SK-N-SH (cell line): ENCODE results near the gene ARGLU1. TPM values are rescaled to one million over a fixed set of nuclear protein-coding genes. Genes with fewer than 3 reads are reported as not detected.

ENCODE experiments used
- CTCF ChIA-PET: fragments of 300-600, 350-600 bp; formaldehyde crosslinking; extraction: SDS; loops from one replicate; lab custom pipeline; 2021; lab: Yijun Ruan, JAX
- POLR2A ChIA-PET: fragments of 350-600 bp; sonication (Branson Sonifier 250); formaldehyde crosslinking; extraction: SDS; loops from one replicate; lab custom pipeline; 2020; ENCODE audit warnings: antibody characterized with exemption, inconsistent platforms; lab: Yijun Ruan, JAX
- DNase-seq: peaks from one replicate; pipeline ENCODE4 v3.0.0; 2012
- H2AFZ ChIP-seq: fragments of 200-600 bp; sonication (generic); 2 replicates; pipeline ENCODE4 v1.8.1; 2016; ENCODE audit warnings: antibody characterized with exemption, mild to moderate bottlenecking, low read depth
- H3F3A ChIP-seq: fragments of 200-600 bp; sonication (generic); replicated peaks from 2 replicates; pipeline ENCODE3; 2016; ENCODE audit warnings: antibody characterized with exemption, mild to moderate bottlenecking; ENCODE audit not compliant: insufficient read depth
- H3K27ac ChIP-seq, 2 experiments: fragments of 200-500 bp in 1 of 2; fragments of 200-600 bp in 1 of 2; sonication (Bioruptor generic) in 1 of 2; sonication (generic), shearing (Covaris generic) in 1 of 2; 2 replicates each; pipeline versions ENCODE4 v1.5.1 to v1.6.1; 2014 to 2016; ENCODE audit warnings: low read depth in 2 of 2, inconsistent platforms in 1 of 2, low read length in 1 of 2, mild to moderate bottlenecking in 1 of 2, mixed read lengths in 1 of 2
- H3K27me3 ChIP-seq: fragments of 200-600 bp; sonication (generic), shearing (Covaris generic); 2 replicates; pipeline ENCODE4 v1.6.1; 2016; ENCODE audit warnings: mixed run types; ENCODE audit not compliant: insufficient read depth
- H3K36me3 ChIP-seq, 2 experiments: fragments of 200-500 bp in 1 of 2; fragments of 200-600 bp in 1 of 2; sonication (Bioruptor generic) in 1 of 2; sonication (generic) in 1 of 2; replicated peaks in 1 of 2; 2 replicates each; pipeline versions ENCODE3 to v1.5.1; 2014 to 2016; ENCODE audit warnings: low read length in 1 of 2, mild to moderate bottlenecking in 1 of 2; ENCODE audit not compliant: insufficient read depth in 2 of 2, control insufficient read depth in 1 of 2
- H3K4me1 ChIP-seq, 2 experiments: fragments of 200-500 bp in 1 of 2; fragments of 200-600 bp in 1 of 2; sonication (Bioruptor generic) in 1 of 2; sonication (generic), shearing (Covaris generic) in 1 of 2; 2 replicates each; pipeline versions ENCODE4 v1.5.1 to v1.6.1; 2014 to 2016; ENCODE audit warnings: low read depth in 1 of 2, low read length in 1 of 2, mixed run types in 1 of 2; ENCODE audit not compliant: insufficient read depth in 2 of 2, control insufficient read depth in 1 of 2
- H3K4me2 ChIP-seq: fragments of 200-600 bp; sonication (generic), shearing (Covaris generic); 2 replicates; pipeline ENCODE4 v1.6.1; 2017; ENCODE audit warnings: mixed run types
- H3K4me3 ChIP-seq, 2 experiments: fragments of 200-500 bp in 1 of 2; fragments of 200-600 bp in 1 of 2; sonication (Bioruptor generic) in 1 of 2; sonication (generic), shearing (Covaris generic) in 1 of 2; 2 replicates each; pipeline versions ENCODE4 v1.5.1 to v1.8.1; 2014 to 2016; ENCODE audit warnings: low read depth in 2 of 2, inconsistent platforms in 1 of 2, low read length in 1 of 2, mild to moderate bottlenecking in 1 of 2, mixed read lengths in 1 of 2, moderate library complexity in 1 of 2
- H3K79me2 ChIP-seq: fragments of 200-600 bp; sonication (generic); 2 replicates; pipeline ENCODE4 v1.8.1; 2017; ENCODE audit warnings: mild to moderate bottlenecking; ENCODE audit not compliant: insufficient read depth
- H3K9ac ChIP-seq: fragments of 200-600 bp; sonication (generic); 2 replicates; pipeline ENCODE4 v1.6.1; 2017; ENCODE audit warnings: mixed run types
- H3K9me2 ChIP-seq: fragments of 200-600 bp; sonication (generic); 2 replicates; pipeline ENCODE4 v1.6.1; 2017; ENCODE audit warnings: mixed run types
- H3K9me3 ChIP-seq: fragments of 200-600 bp; sonication (generic); 2 replicates; pipeline ENCODE4 v1.6.1; 2017; ENCODE audit warnings: mixed run types, mild to moderate bottlenecking, moderate library complexity
- H4K20me1 ChIP-seq: fragments of 200-600 bp; sonication (generic); 2 replicates; pipeline ENCODE4 v1.6.1; 2017; ENCODE audit warnings: mild to moderate bottlenecking, mixed run types; ENCODE audit not compliant: insufficient read depth
- CHD2 ChIP-seq: fragments of 150-350 bp; IDR thresholded peaks from 2 replicates; pipeline ENCODE4 v1.6.1; 2018; ENCODE audit warnings: low read length; ENCODE audit not compliant: partially characterized antibody
- CTCF ChIP-seq: fragments of 200-600 bp; sonication (generic); IDR thresholded peaks from 2 replicates; pipeline ENCODE4 v1.6.1; 2017; ENCODE audit warnings: antibody characterized with exemption, mild to moderate bottlenecking, moderate library complexity
- EZH2phosphoT487 ChIP-seq: fragments of 200-600 bp; sonication (generic); IDR thresholded peaks from 2 replicates; pipeline ENCODE4 v1.6.1; 2017; ENCODE audit warnings: low read depth, mixed run types, mild to moderate bottlenecking, antibody characterized with exemption, moderate library complexity, borderline replicate concordance
- FOSL2 ChIP-seq: IDR thresholded peaks from 2 replicates; pipeline ENCODE4 v1.4.0; 2012; ENCODE audit warnings: low read depth, mild to moderate bottlenecking, moderate library complexity, borderline replicate concordance
- FOXJ3 ChIP-seq: sonication (generic); formaldehyde crosslinking; IDR thresholded peaks from 2 replicates; pipeline ENCODE4 v1.5.1; 2020; ENCODE audit warnings: mild to moderate bottlenecking, missing genetic modification reagents
- FOXM1 ChIP-seq: IDR thresholded peaks from 2 replicates; pipeline ENCODE4 v1.4.0; 2012; ENCODE audit warnings: low read depth, mild to moderate bottlenecking
- GABPA ChIP-seq: IDR thresholded peaks from 2 replicates; pipeline ENCODE4 v1.4.0; 2012; ENCODE audit warnings: low read depth, mild to moderate bottlenecking
- GATA2 ChIP-seq: sonication (generic); formaldehyde crosslinking; IDR thresholded peaks from 2 replicates; pipeline ENCODE4 v1.5.0; 2020; ENCODE audit warnings: mild to moderate bottlenecking, missing genetic modification reagents
- JUND ChIP-seq: IDR thresholded peaks from 2 replicates; pipeline ENCODE4 v1.4.0; 2012
- MEF2A ChIP-seq: IDR thresholded peaks from 2 replicates; pipeline ENCODE4 v1.4.0; 2012; ENCODE audit warnings: low read depth, borderline replicate concordance
- POLR2AphosphoS5 ChIP-seq: IDR thresholded peaks from 2 replicates; pipeline ENCODE4 v1.6.1; 2012; ENCODE audit warnings: low read depth, low read length
- RCOR1 ChIP-seq: fragments of 150-350 bp; IDR thresholded peaks from 2 replicates; pipeline ENCODE4 v1.6.1; 2017; ENCODE audit warnings: antibody characterized with exemption, low read length
- RXRA ChIP-seq: IDR thresholded peaks from 2 replicates; pipeline ENCODE4 v1.4.0; 2012; ENCODE audit warnings: low read depth, mild to moderate bottlenecking, borderline replicate concordance
- SMC3 ChIP-seq: IDR thresholded peaks from 2 replicates; pipeline ENCODE4 v1.6.1; 2012; ENCODE audit warnings: low read depth, low read length, improper control_type of control experiment
- TAF1 ChIP-seq: IDR thresholded peaks from 2 replicates; pipeline ENCODE4 v1.6.1; 2012; ENCODE audit warnings: low read depth, mild to moderate bottlenecking, low read length, moderate library complexity, borderline replicate concordance
- TCF12 ChIP-seq: IDR thresholded peaks from 2 replicates; pipeline ENCODE4 v1.4.0; 2012
- TEAD4 ChIP-seq: IDR thresholded peaks from 2 replicates; pipeline ENCODE4 v1.4.0; 2012; ENCODE audit warnings: mild to moderate bottlenecking, borderline replicate concordance; ENCODE audit not compliant: insufficient read depth
- polyA plus RNA-seq, 3 experiments: library from polyadenylated mRNA; depleted of rRNA; stranded (reverse); fragments of >200 nt; gene quantifications; 2 replicates each; pipeline ENCODE4 v1.2.3, GENCODE V29; 2012
- TF ChIP-seq, protein P1 (sequence below): fragments of 150-350 bp; IDR thresholded peaks from 2 replicates; pipeline ENCODE4 v1.6.1; 2017; ENCODE audit warnings: antibody characterized with exemption, low read length, low read depth, borderline replicate concordance
- TF ChIP-seq, protein P2 (sequence below): IDR thresholded peaks from 2 replicates; pipeline ENCODE4 v1.4.0; 2012; ENCODE audit warnings: low read depth, borderline replicate concordance
- TF ChIP-seq, protein P3 (sequence below): IDR thresholded peaks from 2 replicates; pipeline ENCODE4 v1.4.0; 2012; ENCODE audit warnings: low read depth, borderline replicate concordance
- TF ChIP-seq, protein P4 (sequence below): fragments of 150-350 bp; IDR thresholded peaks from 2 replicates; pipeline ENCODE4 v1.6.1; 2016; ENCODE audit warnings: mild to moderate bottlenecking, low read depth, low read length

Gene ARGLU1
- polyA plus RNA-seq, 1 of the 3 experiments (the other 2 are of a cell fraction) = 101 TPM

- TF ChIP-seq TAF1 (no peak), CTCF (no peak), FOXM1 (no peak), CHD2 (no peak)
- TF ChIP-seq, protein P1, sequence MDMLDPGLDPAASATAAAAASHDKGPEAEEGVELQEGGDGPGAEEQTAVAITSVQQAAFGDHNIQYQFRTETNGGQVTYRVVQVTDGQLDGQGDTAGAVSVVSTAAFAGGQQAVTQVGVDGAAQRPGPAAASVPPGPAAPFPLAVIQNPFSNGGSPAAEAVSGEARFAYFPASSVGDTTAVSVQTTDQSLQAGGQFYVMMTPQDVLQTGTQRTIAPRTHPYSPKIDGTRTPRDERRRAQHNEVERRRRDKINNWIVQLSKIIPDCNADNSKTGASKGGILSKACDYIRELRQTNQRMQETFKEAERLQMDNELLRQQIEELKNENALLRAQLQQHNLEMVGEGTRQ = no peak
Observed at GRCh38 chr13:106560821-106561220, 7.1 kb downstream of the ARGLU1 start (continued).

GRCh38 chr13:106558527-106558926, 9.4 kb downstream of the ARGLU1 start:
- TF ChIP-seq POLR2AphosphoS5 = no peak
- TF ChIP-seq GATA2 (CRISPR knock-in tag) = no peak
- TF ChIP-seq FOXJ3 (CRISPR knock-in tag) = no peak
- TF ChIP-seq JUND = no peak
- TF ChIP-seq EZH2phosphoT487 = no peak
- TF ChIP-seq RXRA = no peak
- no peak for TF ChIP-seq RCOR1
- no peak for TF ChIP-seq MEF2A
- TF ChIP-seq, protein P2, sequence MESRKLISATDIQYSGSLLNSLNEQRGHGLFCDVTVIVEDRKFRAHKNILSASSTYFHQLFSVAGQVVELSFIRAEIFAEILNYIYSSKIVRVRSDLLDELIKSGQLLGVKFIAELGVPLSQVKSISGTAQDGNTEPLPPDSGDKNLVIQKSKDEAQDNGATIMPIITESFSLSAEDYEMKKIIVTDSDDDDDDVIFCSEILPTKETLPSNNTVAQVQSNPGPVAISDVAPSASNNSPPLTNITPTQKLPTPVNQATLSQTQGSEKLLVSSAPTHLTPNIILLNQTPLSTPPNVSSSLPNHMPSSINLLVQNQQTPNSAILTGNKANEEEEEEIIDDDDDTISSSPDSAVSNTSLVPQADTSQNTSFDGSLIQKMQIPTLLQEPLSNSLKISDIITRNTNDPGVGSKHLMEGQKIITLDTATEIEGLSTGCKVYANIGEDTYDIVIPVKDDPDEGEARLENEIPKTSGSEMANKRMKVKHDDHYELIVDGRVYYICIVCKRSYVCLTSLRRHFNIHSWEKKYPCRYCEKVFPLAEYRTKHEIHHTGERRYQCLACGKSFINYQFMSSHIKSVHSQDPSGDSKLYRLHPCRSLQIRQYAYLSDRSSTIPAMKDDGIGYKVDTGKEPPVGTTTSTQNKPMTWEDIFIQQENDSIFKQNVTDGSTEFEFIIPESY = no peak
- TF ChIP-seq, protein P3, sequence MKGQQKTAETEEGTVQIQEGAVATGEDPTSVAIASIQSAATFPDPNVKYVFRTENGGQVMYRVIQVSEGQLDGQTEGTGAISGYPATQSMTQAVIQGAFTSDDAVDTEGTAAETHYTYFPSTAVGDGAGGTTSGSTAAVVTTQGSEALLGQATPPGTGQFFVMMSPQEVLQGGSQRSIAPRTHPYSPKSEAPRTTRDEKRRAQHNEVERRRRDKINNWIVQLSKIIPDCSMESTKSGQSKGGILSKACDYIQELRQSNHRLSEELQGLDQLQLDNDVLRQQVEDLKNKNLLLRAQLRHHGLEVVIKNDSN = no peak
- no peak for TF ChIP-seq SMC3
- no peak for TF ChIP-seq TEAD4
- TF ChIP-seq, protein P1 = no peak
- TF ChIP-seq TCF12 = no peak
- TF ChIP-seq CHD2 = no peak
- no peak for TF ChIP-seq FOSL2
- TF ChIP-seq GABPA = no peak
- TF ChIP-seq TAF1 = no peak
- TF ChIP-seq, protein P4, sequence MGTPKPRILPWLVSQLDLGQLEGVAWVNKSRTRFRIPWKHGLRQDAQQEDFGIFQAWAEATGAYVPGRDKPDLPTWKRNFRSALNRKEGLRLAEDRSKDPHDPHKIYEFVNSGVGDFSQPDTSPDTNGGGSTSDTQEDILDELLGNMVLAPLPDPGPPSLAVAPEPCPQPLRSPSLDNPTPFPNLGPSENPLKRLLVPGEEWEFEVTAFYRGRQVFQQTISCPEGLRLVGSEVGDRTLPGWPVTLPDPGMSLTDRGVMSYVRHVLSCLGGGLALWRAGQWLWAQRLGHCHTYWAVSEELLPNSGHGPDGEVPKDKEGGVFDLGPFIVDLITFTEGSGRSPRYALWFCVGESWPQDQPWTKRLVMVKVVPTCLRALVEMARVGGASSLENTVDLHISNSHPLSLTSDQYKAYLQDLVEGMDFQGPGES = no peak
- Histone ChIP-seq H2AFZ (no peak overlapping the region), H3F3A (peaks cover 15% of the 10 kb centered on the region), H3K9ac (no peak overlapping the region), H3K4me3 (no peak overlapping the region), H4K20me1 (peaks cover 66% of the 10 kb centered on the region), H3K36me3 (peaks cover 48 to 53% of the 10 kb centered on the region in 2 experiments), H3K79me2 (peaks cover 98% of the 10 kb centered on the region), H3K4me2 (no peak overlapping the region), H3K27me3 (no peaks in the 10 kb centered on the region), H3K9me2 (no peaks in the 10 kb centered on the region), H3K4me1 (peaks cover 3 to 6% of the 10 kb centered on the region in 2 experiments; a peak in 3 of 4 replicates), H3K9me3 (no peaks in the 10 kb centered on the region), H3K27ac (no peak overlapping the region)
- DNase-seq = no peak
- ChIA-PET POLR2A (no interaction called here), CTCF (interaction anchor here (4.0 kb wide), 1 partner anchor 22 kb away, joined by 17 read pairs; the partner anchor contains the start of gene EFNB2)
